Heart left ventricle (tissue), 13 donors: ENCODE results near the gene POT1.

Experiments
- POLR2A ChIP-seq, 2 donors: fragments of 450-650 bp; IDR thresholded peaks; one replicate each; pipeline ENCODE4 v1.6.1; 2017; ENCODE audit warnings: antibody characterized with exemption in 2 of 2, mild to moderate bottlenecking in 2 of 2, moderate library complexity in 2 of 2
- TF ChIP-seq, protein P1 (sequence below), 12 donors: fragments of 200-600 bp; sonication (generic) in 4 of 12; IDR thresholded peaks; one replicate each; pipeline versions ENCODE4 v1.5.0 to v1.8.0; 2018 to 2022; ENCODE audit warnings: antibody characterized with exemption in 12 of 12, mild to moderate bottlenecking in 5 of 12
- donor health status: ischemic (EF 13 %, LVEDD 7.1; RV severe dilation, severe dysfunction).
- donor health status: DM: no; HTN: yes; CAD: no.
- donor health status: DM: no; HTN: no; CAD: no.
- donor health status: ischemic (EF 25% LVEDD 6.9; RV normal size, moderate dysfunction).
- donor health status: ischemic (EF 25% LVEDD 5.7; RV mildly dilated, moderate dysfunction).
- donor health status: ischemic (EF 35%, LVEDD 5.7; RV mildly dilated, moderate dysfunction).
- donor health status: nonischemic (EF 11% LVEDD 7.7; RV severe dilation, severe dysfunction).
- donor health status: DM: yes; HTN: yes; CAD: no.
- donor health status: PGD.
- donor health status: ischemic (EF 29% LVEDD 5.4; RV normal size, mild dysfunction).
- donor health status: nonischemic (EF 23%, LVEDD 6.1; RV moderate dilation, normal function).

GRCh38 chr7:124915242-124915641, 14.4 kb downstream of the POT1 start:
- TF ChIP-seq, protein P1, sequence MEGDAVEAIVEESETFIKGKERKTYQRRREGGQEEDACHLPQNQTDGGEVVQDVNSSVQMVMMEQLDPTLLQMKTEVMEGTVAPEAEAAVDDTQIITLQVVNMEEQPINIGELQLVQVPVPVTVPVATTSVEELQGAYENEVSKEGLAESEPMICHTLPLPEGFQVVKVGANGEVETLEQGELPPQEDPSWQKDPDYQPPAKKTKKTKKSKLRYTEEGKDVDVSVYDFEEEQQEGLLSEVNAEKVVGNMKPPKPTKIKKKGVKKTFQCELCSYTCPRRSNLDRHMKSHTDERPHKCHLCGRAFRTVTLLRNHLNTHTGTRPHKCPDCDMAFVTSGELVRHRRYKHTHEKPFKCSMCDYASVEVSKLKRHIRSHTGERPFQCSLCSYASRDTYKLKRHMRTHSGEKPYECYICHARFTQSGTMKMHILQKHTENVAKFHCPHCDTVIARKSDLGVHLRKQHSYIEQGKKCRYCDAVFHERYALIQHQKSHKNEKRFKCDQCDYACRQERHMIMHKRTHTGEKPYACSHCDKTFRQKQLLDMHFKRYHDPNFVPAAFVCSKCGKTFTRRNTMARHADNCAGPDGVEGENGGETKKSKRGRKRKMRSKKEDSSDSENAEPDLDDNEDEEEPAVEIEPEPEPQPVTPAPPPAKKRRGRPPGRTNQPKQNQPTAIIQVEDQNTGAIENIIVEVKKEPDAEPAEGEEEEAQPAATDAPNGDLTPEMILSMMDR (IDR thresholded peaks at IDR 0.05), result no peak
- no peak for TF ChIP-seq POLR2A (IDR thresholded peaks at IDR 0.05)
